ENCODE measurements around the gene TMEFF1.

TMEFF1 gene

DNA sequence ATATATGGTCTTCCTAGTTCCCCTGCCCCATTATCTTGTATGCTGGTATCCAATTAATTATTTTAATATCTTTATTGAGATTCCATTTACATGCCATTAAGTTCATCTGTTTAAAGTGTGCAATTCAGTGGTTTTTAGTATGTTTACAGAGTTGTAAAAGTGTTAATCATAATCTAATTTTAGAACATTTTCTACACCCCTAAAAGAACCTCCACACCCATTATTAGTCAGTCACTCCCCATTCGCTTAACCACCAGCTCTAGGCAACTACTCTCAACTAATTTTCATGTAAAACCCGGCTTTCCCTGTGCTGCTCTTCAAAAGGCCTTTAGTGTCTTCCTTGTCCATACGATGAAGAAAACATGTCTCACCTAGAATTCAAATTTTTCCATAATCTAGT lies 84.1 kb downstream of the TMEFF1 start:
- H3K36me3 ChIP-seq (ENCODE audit: control insufficient read depth, low read length) = no peaks in the 10 kb centered on the region
- H3K4me1 ChIP-seq (ENCODE audit: control insufficient read depth, low read length) = no peaks in the 10 kb centered on the region
- H3K27me3 ChIP-seq (ENCODE audit: control insufficient read depth, low read length) = no peaks in the 10 kb centered on the region
- no peak overlapping the region for H3K4me3 ChIP-seq (ENCODE audit: low read length)
- no peaks in the 10 kb centered on the region for H3F3A ChIP-seq (ENCODE audit: control insufficient read depth, insufficient read depth)
- no peaks in the 10 kb centered on the region for H4K20me1 ChIP-seq (ENCODE audit: control insufficient read depth, insufficient read depth, low read depth, low read length)
- no peaks in the 10 kb centered on the region for H3K79me2 ChIP-seq (ENCODE audit: control insufficient read depth, low read length)
- no peaks in the 10 kb centered on the region for H3K9me3 ChIP-seq (ENCODE audit: control insufficient read depth, insufficient read depth, low read length)
- no peak overlapping the region for H3K27ac ChIP-seq (ENCODE audit: low read depth, low read length)
- no peak for TF ChIP-seq CTCF (IDR thresholded peaks at IDR 0.05; ENCODE audit: low read depth, low read length, poor library complexity, severe bottlenecking)
- no peak for TF ChIP-seq EZH2phosphoT487 (IDR thresholded peaks at IDR 0.05; ENCODE audit: borderline replicate concordance, low read length)
- no peak overlapping the region for H3K4me2 ChIP-seq (ENCODE audit: low read length)
- no peaks in the 10 kb centered on the region for H3K9me2 ChIP-seq (replicated peaks; ENCODE audit: control insufficient read depth, low read length)

- Histone ChIP-seq H3K4me3 (ENCODE audit: low read length) (no peak overlapping the region), H4K20me1 (ENCODE audit: control insufficient read depth, insufficient read depth, low read depth, low read length) (no peaks in the 10 kb centered on the region), H3K9me3 (ENCODE audit: control insufficient read depth, insufficient read depth, low read length) (no peaks in the 10 kb centered on the region), H3K79me2 (ENCODE audit: control insufficient read depth, low read length) (no peaks in the 10 kb centered on the region), H3K27me3 (ENCODE audit: control insufficient read depth, low read length) (no peaks in the 10 kb centered on the region; the same call in 1 of the 2 replicates), H3K9me2 (replicated peaks; ENCODE audit: control insufficient read depth, low read length) (no peaks in the 10 kb centered on the region), H3F3A (ENCODE audit: control insufficient read depth, insufficient read depth) (no peaks in the 10 kb centered on the region), H3K36me3 (ENCODE audit: control insufficient read depth, low read length) (no peaks in the 10 kb centered on the region), H3K27ac (ENCODE audit: low read depth, low read length) (no peak overlapping the region), H3K4me2 (ENCODE audit: low read length) (no peak overlapping the region), H3K4me1 (ENCODE audit: control insufficient read depth, low read length) (no peaks in the 10 kb centered on the region)
- TF ChIP-seq CTCF (IDR thresholded peaks at IDR 0.05; ENCODE audit: low read depth, low read length, poor library complexity, severe bottlenecking) (no peak), EZH2phosphoT487 (IDR thresholded peaks at IDR 0.05; ENCODE audit: borderline replicate concordance, low read length) (no peak)
Measured at GRCh38 chr9:100561256-100561655, 88.3 kb downstream of the TMEFF1 start.

- H3K36me3 ChIP-seq (ENCODE audit: control insufficient read depth, low read length) = no peaks in the 10 kb centered on the region
Measured at GRCh38 chr9:100567856-100568255, 94.9 kb downstream of the TMEFF1 start.

More at GRCh38 chr9:100567856-100568255, 94.9 kb downstream of the TMEFF1 start:
- Histone ChIP-seq H3K79me2 (ENCODE audit: control insufficient read depth, low read length) (no peaks in the 10 kb centered on the region), H3K9me2 (replicated peaks; ENCODE audit: control insufficient read depth, low read length) (no peaks in the 10 kb centered on the region), H3K9me3 (ENCODE audit: control insufficient read depth, insufficient read depth, low read length) (no peaks in the 10 kb centered on the region), H3K4me2 (ENCODE audit: low read length) (no peak overlapping the region), H3F3A (ENCODE audit: control insufficient read depth, insufficient read depth) (no peaks in the 10 kb centered on the region), H3K27ac (ENCODE audit: low read depth, low read length) (no peak overlapping the region), H3K27me3 (ENCODE audit: control insufficient read depth, low read length) (no peaks in the 10 kb centered on the region; the same call in 1 of the 2 replicates), H3K4me3 (ENCODE audit: low read length) (no peak overlapping the region), H4K20me1 (ENCODE audit: control insufficient read depth, insufficient read depth, low read depth, low read length) (no peaks in the 10 kb centered on the region), H3K4me1 (ENCODE audit: control insufficient read depth, low read length) (no peaks in the 10 kb centered on the region)
- no peak for TF ChIP-seq CTCF (IDR thresholded peaks at IDR 0.05; ENCODE audit: low read depth, low read length, poor library complexity, severe bottlenecking)
- TF ChIP-seq EZH2phosphoT487 (IDR thresholded peaks at IDR 0.05; ENCODE audit: borderline replicate concordance, low read length) = no peak
